Testis (tissue), 3 donors: ENCODE results near the gene TLR4. TPM values are rescaled to one million over a fixed set of nuclear protein-coding genes. Genes with fewer than 3 reads are reported as not detected.

Experiments used
- DNase-seq: peaks from one replicate; pipeline ENCODE4 v3.0.0-alpha.2; 2019
- H3K27ac ChIP-seq, 2 donors: fragments of 200-600 bp; sonication (generic); one replicate each; pipeline ENCODE4 v1.5.1; 2019
- H3K27me3 ChIP-seq: fragments of 200-600 bp; sonication (generic); one replicate; pipeline ENCODE4 v1.5.1; 2019
- H3K36me3 ChIP-seq: fragments of 200-600 bp; sonication (generic); one replicate; pipeline ENCODE4 v1.5.1; 2017; ENCODE audit warnings: low read depth; ENCODE audit errors: missing control alignments
- H3K4me1 ChIP-seq: fragments of 200-600 bp; sonication (generic); one replicate; pipeline ENCODE4 v1.5.1; 2019
- H3K4me3 ChIP-seq, 2 donors: fragments of 200-600 bp; sonication (generic); one replicate each; pipeline ENCODE4 v1.5.1; 2017 to 2019
- H3K9me3 ChIP-seq: fragments of 200-600 bp; sonication (generic); one replicate; pipeline ENCODE4 v1.5.1; 2017
- CTCF ChIP-seq, 3 experiments: fragments of 450-650 bp in 2 of 3; fragments of 200-600 bp in 1 of 3; sonication (generic) in 1 of 3; IDR thresholded peaks; one replicate each; pipeline ENCODE4 v1.5.1; 2016 to 2019; ENCODE audit warnings: antibody characterized with exemption in 3 of 3, mild to moderate bottlenecking in 2 of 3, moderate library complexity in 1 of 3
- POLR2A ChIP-seq: fragments of 450-650 bp; IDR thresholded peaks from one replicate; pipeline ENCODE4 v1.6.1; 2017; ENCODE audit warnings: antibody characterized with exemption, mild to moderate bottlenecking, moderate library complexity
- WGBS, 2 donors: methylation state at CpG; one replicate each; pipeline ENCODE4 v1.1.5; 2018; 5-methylcytosine and 5-hydroxymethylcytosine counted together
- intact Hi-C: fragments of 100-400 bp; cut with DNase I; formaldehyde crosslinking; loops from one replicate; pipeline ENCODE4 v1.15.1; 2023; ENCODE audit warnings: low total_unique reads
- polyA plus RNA-seq: library from polyadenylated mRNA; stranded (reverse); fragments of 350-450 nt; fragmentation: Illumina TruSeq; extraction: RNeasy Lipid Tissue Mini Kit (QIAGEN cat#74804); gene quantifications from one replicate; pipeline ENCODE4 v1.2.3, GENCODE V29; 2014; ENCODE audit warnings: low read depth, low replicate concordance; ENCODE audit not compliant: insufficient read depth
- small RNA-seq, 2 donors: library from RNA; depleted of rRNA; stranded (forward); fragments of <200 nt; gene quantifications; one replicate each; pipeline ENCODE3, GENCODE V24; 2016
- total RNA-seq, 2 donors: library from RNA; depleted of rRNA; stranded (reverse); fragments of >200 nt; gene quantifications; one replicate each; pipeline ENCODE4 v1.2.3, GENCODE V29; 2016

The TLR4 gene
- total and polyA plus RNA-seq, 3 donors from 2014 or later = 3.7 to 5.0 (median 3.9) TPM

GRCh38 chr9:117772960-117773359 lies 68.8 kb downstream of the TLR4 start:
- no peak overlapping the region for H3K27ac ChIP-seq
- intact Hi-C loops = no loop called here
- H3K27me3 ChIP-seq = no peaks in the 10 kb centered on the region
- H3K9me3 ChIP-seq = no peaks in the 10 kb centered on the region
- WGBS, 2 donors = 59 to 79% methylated on average over 3 of the region's 3 CpGs
- no peaks in the 10 kb centered on the region for H3K36me3 ChIP-seq
- no peaks in the 10 kb centered on the region for H3K4me1 ChIP-seq
- no peak for DNase-seq
- no peak for TF ChIP-seq POLR2A
- TF ChIP-seq CTCF (IDR thresholded peaks at IDR 0.05) = no peak
- H3K4me3 ChIP-seq = no peak overlapping the region

Small RNA genes within 50 kb of the gene (small RNA-seq; reads per million reads assigned to genes)
- gene RNU6-1082P = 0 reads per million in 2 donors
